NCI-H2196 (cell line): ENCODE data around the gene PODXL2.
A peak's percentile ranks its signal among the peaks of the same experiment; 100 is the strongest.
"Not testable (repeated sequence)": the region's sequence is repeated elsewhere in the genome, so short reads cannot be mapped to it uniquely, and the experiment has no call there.

ENCODE experiments used
- DNase-seq: peaks from one replicate; lab custom pipeline; 2025; ENCODE audit not compliant: unreplicated experiment; lab: John Stamatoyannopoulos, UW

The PODXL2 gene

DNA sequence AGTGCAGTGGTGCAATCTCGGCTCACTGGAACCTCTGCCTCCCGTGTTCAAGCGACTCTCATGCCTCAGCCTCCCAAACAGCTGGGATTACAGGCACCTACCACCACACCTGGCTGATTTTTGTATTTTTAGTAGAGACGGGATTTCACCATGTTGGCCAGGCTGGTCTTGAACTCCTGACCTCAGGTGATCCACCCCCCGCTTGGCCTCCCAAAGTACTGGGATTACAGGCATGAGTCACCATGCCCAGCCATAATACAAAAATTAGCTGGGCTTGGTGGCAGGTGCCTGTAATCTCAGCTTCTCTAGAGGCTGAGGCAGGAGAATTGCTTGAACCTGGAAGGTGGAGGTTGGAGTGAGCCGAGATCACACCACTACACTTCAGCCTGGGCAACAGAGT lies 26.0 kb downstream of the PODXL2 start:
- not testable (repeated sequence) for DNase-seq

GRCh38 chr3:127655641-127656040 lies 26.7 kb downstream of the PODXL2 start:
- DNase-seq = no peak

DNA sequence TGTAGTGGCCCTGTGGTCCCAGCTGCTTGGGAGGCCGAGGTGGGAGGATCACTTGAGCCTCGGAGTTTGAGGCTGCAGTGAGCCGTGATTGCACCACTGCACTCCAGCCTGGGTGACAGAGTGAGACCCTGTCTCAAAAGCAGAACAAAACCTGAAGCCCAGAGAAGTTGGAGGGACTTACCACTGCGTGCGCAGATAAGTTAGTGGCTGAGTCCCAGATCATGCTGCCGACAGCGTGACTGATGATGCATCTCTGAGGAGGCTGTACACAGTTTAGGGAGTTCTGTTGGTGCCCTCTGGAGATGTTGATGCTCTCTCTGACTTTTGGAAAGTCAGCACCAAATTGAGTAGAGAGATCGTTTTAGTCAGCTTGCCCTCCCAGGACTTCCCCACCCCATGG lies 27.9 kb downstream of the PODXL2 start:
- no peak for DNase-seq

- DNase-seq = no peak
Observed at GRCh38 chr3:127658234-127658633, 29.2 kb downstream of the PODXL2 start.

- no peak for DNase-seq
Observed at GRCh38 chr3:127660621-127661251, 31.8 kb downstream of the PODXL2 start.

DNA sequence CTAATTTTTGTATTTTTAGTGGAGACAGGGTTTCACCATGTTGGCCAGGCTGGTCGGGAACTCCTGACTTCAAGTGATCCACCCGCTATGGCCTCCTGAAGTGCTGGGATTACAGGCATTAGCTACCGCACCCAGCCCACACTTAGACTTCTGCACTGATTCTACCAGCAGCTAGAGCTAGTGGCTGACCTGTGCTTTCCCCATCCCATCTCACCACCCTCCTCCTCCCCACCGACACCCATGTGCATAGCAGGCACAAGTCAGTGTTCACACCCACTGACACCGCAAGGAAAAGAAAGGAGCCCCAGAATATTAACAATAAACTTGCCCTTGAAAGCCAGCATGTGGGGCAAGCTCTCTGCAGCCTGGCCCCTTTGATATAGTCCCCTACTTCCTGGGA lies 32.6 kb downstream of the PODXL2 start:
- no peak for DNase-seq

- DNase-seq = no peak
Observed at GRCh38 chr3:127662001-127662469, 33.0 kb downstream of the PODXL2 start.

- no peak for DNase-seq
Observed at GRCh38 chr3:127663151-127663550, 34.2 kb downstream of the PODXL2 start.

DNA sequence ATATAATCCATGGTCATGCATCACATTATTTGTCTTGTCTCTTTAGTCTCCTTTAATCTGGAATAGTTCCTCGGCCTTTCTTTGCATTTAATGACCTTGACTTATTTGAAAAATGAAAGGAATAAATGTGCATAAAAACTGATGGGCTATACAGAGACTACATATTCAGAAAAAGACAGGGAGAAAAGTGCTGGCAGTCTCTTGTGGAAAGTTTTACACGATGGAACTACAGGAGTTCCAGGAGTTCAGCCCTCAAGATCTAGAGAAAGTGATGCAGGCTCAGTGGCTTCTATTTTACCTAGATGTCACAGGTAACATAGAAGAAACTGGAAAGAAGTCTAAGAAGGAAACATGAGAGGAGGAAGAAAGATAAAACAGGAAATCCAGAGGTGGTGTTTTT lies 36.2 kb downstream of the PODXL2 start:
- no peak for DNase-seq

DNA sequence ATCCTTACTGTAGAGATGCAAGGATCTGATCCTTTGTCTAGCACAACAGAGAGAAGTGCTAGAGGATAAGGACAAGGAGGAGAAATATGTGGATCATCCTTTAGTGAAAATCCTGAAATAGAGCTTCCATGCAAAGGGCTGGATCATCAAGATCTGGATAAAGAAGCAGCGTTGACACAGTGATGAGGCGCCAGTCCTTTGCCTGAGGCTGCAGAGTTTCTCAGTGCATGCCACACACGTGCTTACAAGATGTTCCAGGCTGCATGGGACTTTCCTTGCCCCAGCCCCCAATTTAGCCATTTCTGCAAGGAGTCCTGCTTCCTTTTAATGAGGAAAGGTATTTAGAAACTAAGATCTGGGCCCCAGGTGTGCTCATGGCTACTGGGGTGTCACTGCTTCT lies 36.6 kb downstream of the PODXL2 start:
- DNase-seq = no peak

GRCh38 chr3:127666676-127667075 lies 37.7 kb downstream of the PODXL2 start:
- no peak for DNase-seq

- no peak for DNase-seq
Observed at GRCh38 chr3:127667119-127667681, 38.2 kb downstream of the PODXL2 start.

- no peak for DNase-seq
Observed at GRCh38 chr3:127668906-127669305, 39.9 kb downstream of the PODXL2 start.

- no peak for DNase-seq
Observed at GRCh38 chr3:127669541-127670228, 40.7 kb downstream of the PODXL2 start.

DNA sequence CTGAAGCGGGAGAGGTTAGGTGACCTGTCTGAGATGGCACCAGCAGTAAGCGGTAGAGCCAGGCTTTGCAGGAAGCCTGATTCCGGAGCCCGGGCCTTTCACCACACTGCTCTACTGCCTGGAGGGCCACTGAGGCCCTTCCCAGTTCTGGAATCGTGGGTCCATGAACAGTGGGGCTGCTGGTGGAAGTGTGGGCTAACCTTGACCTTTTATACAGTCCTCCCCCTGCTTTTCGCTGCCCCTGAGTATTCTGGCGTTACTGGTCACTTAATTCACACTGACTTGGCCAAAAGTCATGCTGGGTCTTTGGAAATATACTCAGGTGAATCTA lies 41.2 kb downstream of the PODXL2 start:
- no peak for DNase-seq

DNA sequence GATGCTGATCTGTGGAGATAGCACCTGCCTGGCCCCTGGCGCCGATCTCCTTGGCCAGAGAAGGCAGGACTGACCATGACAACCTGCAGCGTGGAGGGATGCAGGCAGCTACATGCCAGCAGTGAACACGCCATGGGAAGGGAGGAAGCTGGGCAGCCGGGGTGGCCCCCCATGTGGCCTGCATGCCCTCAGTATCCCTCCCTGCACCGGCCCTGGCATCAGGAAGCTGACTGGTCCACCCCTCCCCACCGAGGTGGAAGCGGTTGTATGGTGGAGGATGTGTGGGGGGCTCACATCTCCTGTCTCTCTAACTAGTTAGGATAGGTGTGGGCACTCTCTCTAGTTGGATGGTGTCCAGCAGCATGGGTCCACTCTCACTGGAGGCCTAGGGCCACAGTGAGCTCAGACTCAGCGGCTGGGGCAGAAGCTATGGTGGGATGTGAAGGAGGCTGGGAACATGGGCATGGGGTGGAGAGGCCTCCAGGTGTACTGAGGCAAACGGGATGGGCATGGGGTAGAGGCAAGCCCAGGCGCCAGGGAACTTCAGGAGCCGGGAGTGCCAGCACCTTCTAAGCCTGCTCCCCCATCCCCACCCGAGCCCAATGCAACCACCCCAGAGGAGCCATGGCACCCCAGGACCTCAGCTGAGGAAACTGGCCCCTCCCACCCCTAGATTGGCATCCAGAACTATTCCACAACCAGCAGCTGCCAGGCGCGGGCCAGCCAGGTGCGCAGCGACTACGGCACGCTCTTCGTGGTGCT lies 42.0 kb downstream of the PODXL2 start:
- DNase-seq = no peak

- peak; percentile 33 for DNase-seq
Observed at GRCh38 chr3:127671523-127672428, 42.8 kb downstream of the PODXL2 start.

DNA sequence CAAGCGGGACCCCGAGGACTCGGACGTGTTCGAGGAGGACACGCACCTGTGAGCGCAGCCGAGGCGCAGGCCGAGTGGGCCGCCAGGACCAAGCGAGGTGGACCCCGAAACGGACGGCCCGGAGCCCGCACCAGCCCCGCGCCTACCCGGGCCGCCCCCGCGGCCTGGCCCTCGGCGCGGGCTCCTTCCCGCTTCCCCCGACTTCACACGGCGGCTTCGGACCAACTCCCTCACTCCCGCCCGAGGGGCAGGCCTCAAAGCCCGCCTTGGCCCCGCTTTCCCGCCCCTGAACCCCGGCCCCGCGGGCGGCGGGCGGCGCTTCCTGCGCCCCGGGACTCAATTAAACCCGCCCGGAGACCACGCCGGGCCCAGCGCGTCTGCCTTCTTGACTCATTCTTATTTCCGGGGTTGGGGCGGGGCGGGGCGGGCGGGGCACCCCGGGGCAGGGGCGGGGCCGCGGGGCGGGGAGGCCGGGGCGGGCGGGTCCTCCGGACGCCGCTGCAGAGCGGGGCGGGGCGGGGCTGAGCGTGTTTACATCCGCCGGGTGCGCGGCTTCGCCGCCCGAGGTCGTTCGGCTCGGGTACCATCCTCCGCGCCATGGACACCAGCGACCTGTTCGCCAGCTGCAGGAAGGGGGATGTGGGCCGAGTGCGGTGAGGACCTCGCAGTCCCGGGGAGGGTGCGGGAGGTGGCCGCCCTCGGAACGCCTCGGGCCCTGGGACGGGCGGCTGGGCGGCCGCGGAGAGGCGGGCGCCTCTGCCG lies 43.6 kb downstream of the PODXL2 start, which contains the start of gene ABTB1:
TSS of gene ABTB1 (plus strand) at position 524 of the 762 bp plus-strand sequence. CDS start at position 598, 74 bp downstream.
- DNase-seq = peak; percentile 86

DNA sequence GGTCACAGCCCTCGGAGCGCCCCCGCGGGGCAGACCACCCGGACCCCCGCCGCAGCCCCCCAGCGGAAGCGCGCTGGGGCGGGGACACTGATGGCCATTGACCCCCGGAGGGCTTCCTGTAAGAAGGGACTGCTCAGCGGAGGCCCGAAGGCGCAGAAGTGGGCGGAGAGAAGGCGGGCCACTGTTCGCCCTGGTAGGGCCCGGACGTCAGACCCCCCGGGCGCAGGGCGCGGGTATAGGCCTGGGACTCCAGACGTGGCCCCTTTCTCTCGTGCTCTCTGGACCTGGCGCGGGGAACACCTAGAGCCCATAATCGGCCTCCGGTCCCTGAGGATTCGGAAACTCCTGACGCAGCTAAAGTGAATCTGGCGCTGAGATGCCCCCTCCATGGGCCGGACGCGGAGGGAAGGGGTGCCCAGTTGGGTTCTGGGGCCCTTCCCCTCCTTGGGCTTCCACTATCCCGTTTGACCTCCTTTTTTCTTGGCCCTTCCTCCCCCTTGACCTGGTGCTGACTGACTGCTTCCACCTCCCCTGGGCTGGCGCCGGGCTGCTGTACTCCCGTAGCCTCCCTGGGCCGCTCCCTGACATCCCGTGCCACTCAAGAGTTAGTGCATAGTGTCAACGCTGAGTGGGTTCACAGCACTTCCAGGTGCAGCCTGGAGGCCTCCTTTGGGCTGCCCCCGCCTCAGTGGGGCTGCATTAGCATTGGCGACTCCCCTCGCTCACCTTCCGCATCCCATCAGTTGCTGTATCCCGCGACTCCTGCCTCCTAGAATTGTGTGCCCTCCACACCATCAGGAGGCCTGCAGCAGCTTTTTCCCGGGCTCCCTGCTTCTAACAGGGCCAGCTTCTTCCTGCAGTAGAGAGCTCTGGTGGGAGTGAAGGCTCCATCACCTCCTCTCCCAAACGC lies 44.5 kb downstream of the PODXL2 start:
- DNase-seq = peak; percentile 51
